NCI-H2081 treated with DMSO at 0.1 percent for 48 hours (cell line): Measurements from ENCODE around the gene SLC23A1.
"Not testable (repeated sequence)": the region's sequence is repeated elsewhere in the genome, so short reads cannot be mapped to it uniquely, and the experiment has no call there.

ENCODE experiments used
- DNase-seq: peaks from one replicate; lab custom pipeline; 2025; lab: John Stamatoyannopoulos, UW

Gene SLC23A1

GRCh38 chr5:139389701-139390638 lies 6.9 kb upstream of the SLC23A1 start, which contains the start of gene MZB1:
TSS of gene MZB1 (minus strand) at chr5:139389913. CDS start at chr5:139389856, 57 bp downstream.
- DNase-seq = no peak

GRCh38 chr5:139388198-139388821 lies 5.2 kb upstream of the SLC23A1 start:
- no peak for DNase-seq

GRCh38 chr5:139387611-139388197 lies 4.6 kb upstream of the SLC23A1 start:
- no peak for DNase-seq

GRCh38 chr5:139386956-139387355 lies 3.9 kb upstream of the SLC23A1 start:
- not testable (repeated sequence) for DNase-seq

GRCh38 chr5:139386050-139386438 lies 2.9 kb upstream of the SLC23A1 start:
- DNase-seq = no peak

- no peak for DNase-seq
Measured at GRCh38 chr5:139385061-139386049, 2.3 kb upstream of the SLC23A1 start.

- DNase-seq = no peak
Measured at GRCh38 chr5:139384591-139385051, 1.5 kb upstream of the SLC23A1 start.

GRCh38 chr5:139383993-139384590 lies 995 bp upstream of the SLC23A1 start:
- DNase-seq = no peak

GRCh38 chr5:139382807-139383206 lies 290 bp downstream of the SLC23A1 start:
- DNase-seq = no peak

GRCh38 chr5:139381837-139382761 lies 998 bp downstream of the SLC23A1 start:
- no peak for DNase-seq

GRCh38 chr5:139379626-139380449 lies 3.3 kb downstream of the SLC23A1 start:
- no peak for DNase-seq

GRCh38 chr5:139378941-139379361 lies 4.1 kb downstream of the SLC23A1 start:
- DNase-seq = no peak

GRCh38 chr5:139378101-139378825 lies 4.8 kb downstream of the SLC23A1 start:
- no peak for DNase-seq

GRCh38 chr5:139377226-139377625 lies 5.9 kb downstream of the SLC23A1 start:
- no peak for DNase-seq

GRCh38 chr5:139376364-139376763 lies 6.7 kb downstream of the SLC23A1 start:
- no peak for DNase-seq

- no peak for DNase-seq
Measured at GRCh38 chr5:139374909-139375308, 8.2 kb downstream of the SLC23A1 start.

- no peak for DNase-seq
Measured at GRCh38 chr5:139371482-139372435, 11.3 kb downstream of the SLC23A1 start.
